ENCODE results near the gene SEC14L2.
"Not testable (repeated sequence)": the region's sequence is repeated elsewhere in the genome, so short reads cannot be mapped to it uniquely, and the experiment has no call there.

The SEC14L2 gene

DNA sequence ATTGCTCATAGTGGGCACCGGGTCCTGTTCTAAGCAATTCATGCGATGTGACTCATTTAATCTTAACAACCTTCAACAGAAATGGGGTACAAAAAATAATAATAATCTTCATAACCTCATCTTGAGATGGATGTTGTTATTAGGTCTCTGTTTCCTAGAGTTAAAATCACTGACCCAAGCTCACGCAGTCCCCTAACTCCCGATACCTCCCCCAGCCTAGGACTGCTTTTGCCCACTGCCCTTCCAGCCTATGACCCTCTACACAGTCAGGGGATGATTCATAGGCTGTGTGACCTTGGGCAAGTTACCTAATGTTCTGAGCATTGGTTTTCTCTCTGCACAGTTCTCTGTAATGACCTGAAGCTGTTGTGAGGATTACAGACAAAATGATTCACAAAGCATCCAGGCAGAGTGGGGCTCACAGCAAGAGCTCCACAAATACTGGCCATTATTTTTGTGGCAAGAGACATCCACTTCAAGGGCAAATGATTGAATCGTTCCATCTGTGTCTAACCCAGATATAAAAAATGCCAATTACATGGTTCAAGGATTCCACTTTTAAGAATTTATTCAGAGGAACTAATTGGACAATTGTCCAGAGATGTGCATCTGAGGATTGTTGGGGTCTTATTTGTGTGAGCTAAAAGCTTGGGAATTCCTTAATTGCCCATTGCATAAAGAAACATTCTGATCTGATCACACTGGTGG is 48.8 kb downstream of the SEC14L2 start:
- POLR2A ChIA-PET: interaction anchor here (0.5 to 2.5 kb wide), 3 partner anchors 19 to 114 kb away, joined by 4 to 17 read pairs (median 6); partner anchors contain the start of gene MTFP1
- H3K9me3 ChIP-seq (ENCODE audit: control insufficient read depth, insufficient read depth, low read depth, low read length): no peaks in the 10 kb centered on the region
- H3K27ac ChIP-seq (ENCODE audit: extremely low read depth, low read depth, low read length): no peak overlapping the region
- H3K4me3 ChIP-seq (ENCODE audit: low read depth, low read length): no peak overlapping the region
- CTCF ChIA-PET: interaction anchor here (0.9 to 6.3 kb wide), 21 partner anchors 9 to 312 kb away, joined by 3 to 59 read pairs (median 6); partner anchors contain the start of genes MTFP1, SEC14L2 and SEC14L3
- TF ChIP-seq ZNF488 (tag by site-specific recombination; IDR thresholded peaks at IDR 0.05) (no peak), ZBTB17 (tag by site-specific recombination; IDR thresholded peaks at IDR 0.05) (0 out of 2 replicates have a peak, but pooled peaks have one; percentile 18)
- no peaks in the 10 kb centered on the region for H3K4me1 ChIP-seq (ENCODE audit: control insufficient read depth, insufficient read depth, low read length)
- H3K36me3 ChIP-seq (ENCODE audit: control insufficient read depth in 2 of 2, insufficient read depth in 1 of 2, low read length in 2 of 2): no peaks in the 10 kb centered on the region

- no peak overlapping the region for H3K27ac ChIP-seq (ENCODE audit: extremely low read depth, low read depth, low read length)
- ChIA-PET POLR2A (no interaction called here), CTCF (no interaction called here)
- H3K36me3 ChIP-seq (ENCODE audit: control insufficient read depth in 2 of 2, insufficient read depth in 1 of 2, low read length in 2 of 2): no peaks in the 10 kb centered on the region
- no peaks in the 10 kb centered on the region for H3K9me3 ChIP-seq (ENCODE audit: control insufficient read depth, insufficient read depth, low read depth, low read length)
- H3K4me1 ChIP-seq (ENCODE audit: control insufficient read depth, insufficient read depth, low read length): no peaks in the 10 kb centered on the region
- H3K4me3 ChIP-seq (ENCODE audit: low read depth, low read length): no peak overlapping the region
- TF ChIP-seq ZNF530 (tag by site-specific recombination; IDR thresholded peaks at IDR 0.05; ENCODE audit: low read depth) (no peak), ZFP69B (tag by site-specific recombination; IDR thresholded peaks at IDR 0.05) (no peak), ZNF692 (tag by site-specific recombination; IDR thresholded peaks at IDR 0.05) (no peak), ZNF433 (tag by site-specific recombination; IDR thresholded peaks at IDR 0.05; ENCODE audit: low read depth) (no peak), ZNF362 (tag by site-specific recombination; IDR thresholded peaks at IDR 0.05) (no peak), MEIS1 (CRISPR knock-in tag; IDR thresholded peaks at IDR 0.05; ENCODE audit: borderline replicate concordance) (no peak), ZNF175 (tag by site-specific recombination; IDR thresholded peaks at IDR 0.05) (no peak), ZNF248 (tag by site-specific recombination; IDR thresholded peaks at IDR 0.05) (no peak), INSM2 (tag by site-specific recombination; IDR thresholded peaks at IDR 0.05) (no peak), PRDM1 (tag by site-specific recombination; IDR thresholded peaks at IDR 0.05) (no peak), SETDB1 (IDR thresholded peaks at IDR 0.05; ENCODE audit: insufficient read length, low read length) (no peak), MYNN (tag by site-specific recombination; IDR thresholded peaks at IDR 0.05; ENCODE audit: borderline replicate concordance) (no peak), ZNF596 (tag by site-specific recombination; IDR thresholded peaks at IDR 0.05) (no peak)
Measured at GRCh38 chr22:30447656-30448055, 50.8 kb downstream of the SEC14L2 start.

DNA sequence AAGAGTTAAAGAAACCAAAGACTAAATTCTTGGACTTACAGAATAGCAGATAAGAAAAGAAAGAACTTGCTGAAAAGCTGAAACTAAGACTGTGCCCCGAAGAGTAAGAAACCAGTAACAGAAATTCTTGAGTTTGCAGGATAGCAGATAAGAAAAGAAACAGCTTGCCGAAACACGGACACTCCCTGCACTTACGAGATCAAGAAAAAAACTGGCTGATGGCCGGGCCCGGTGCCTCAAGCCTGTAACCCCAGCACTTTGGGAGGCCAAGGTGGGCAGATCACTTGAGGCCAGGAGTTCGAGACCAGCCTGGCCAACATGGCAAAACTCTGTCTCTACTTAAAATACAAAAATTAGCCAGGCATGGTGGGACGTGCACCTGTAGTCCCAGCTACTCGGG is 54.7 kb downstream of the SEC14L2 start:
- H3K9me3 ChIP-seq (ENCODE audit: control insufficient read depth, insufficient read depth, low read depth, low read length); H3K27ac ChIP-seq (ENCODE audit: extremely low read depth, low read depth, low read length); POLR2A ChIA-PET; H3K4me3 ChIP-seq (ENCODE audit: low read depth, low read length); CTCF ChIA-PET; H3K4me1 ChIP-seq (ENCODE audit: control insufficient read depth, insufficient read depth, low read length); H3K36me3 ChIP-seq (ENCODE audit: control insufficient read depth in 2 of 2, insufficient read depth in 1 of 2, low read length in 2 of 2): not testable (repeated sequence)

Measured in HEK293 (cell line).